T-cell (primary cell): ENCODE results near the gene TMEM132A. TPM values are rescaled to one million over a fixed set of nuclear protein-coding genes. Genes with fewer than 3 reads are reported as not detected.

Source experiments
- ATAC-seq, 4 experiments: fragments of 200-7000 bp in 3 of 4; fragments of 150-1000 bp in 1 of 4; cut with Tn5 transposase; replicated peaks in 1 of 4; 1 replicate in 3 of 4; 2 replicates in 1 of 4; pipeline ENCODE4 v1.10.0; 2021; ENCODE audit warnings: moderate library complexity in 3 of 4, mild to moderate bottlenecking in 2 of 4, moderate number of reproducible peaks in 1 of 4
- CTCF ChIA-PET, 2 donors: fragments of 300-600 bp; sonication (Branson Sonifier 250); formaldehyde crosslinking; loops; one replicate each; lab custom pipeline; 2022; ENCODE audit warnings: antibody characterized with exemption in 2 of 2; lab: Charles Lee
- POLR2A ChIA-PET, 2 donors: fragments of 300-600 bp; sonication (Branson Sonifier 250); formaldehyde crosslinking; loops; one replicate each; lab custom pipeline; 2022; ENCODE audit warnings: antibody characterized with exemption in 2 of 2; lab: Charles Lee
- DNase-seq, 35 experiments: peaks; one replicate each; pipeline versions ENCODE4 v3.0.0 to v3.0.0-alpha.2; 2013 to 2023
- H3K27ac ChIP-seq: one replicate; pipeline ENCODE4 v1.5.1; 2013; ENCODE audit warnings: low read length
- H3K27me3 ChIP-seq, 2 experiments: replicated peaks in 1 of 2; 1 replicate in 1 of 2; 2 replicates in 1 of 2; pipeline versions ENCODE4 v1.6.1 to v1.7.0; 2013; ENCODE audit warnings: low read length in 1 of 2, mixed read lengths in 1 of 2; ENCODE audit not compliant: control insufficient read depth in 2 of 2, insufficient read depth in 2 of 2; ENCODE audit errors: extremely low read depth in 1 of 2
- H3K36me3 ChIP-seq, 2 donors: 1 replicate in 1 of 2; 2 replicates in 1 of 2; pipeline versions ENCODE4 v1.6.1 to v1.7.0; 2013; ENCODE audit warnings: low read length in 1 of 2; ENCODE audit not compliant: control insufficient read depth in 2 of 2, insufficient read depth in 1 of 2; ENCODE audit errors: extremely low read depth in 1 of 2
- H3K4me1 ChIP-seq, 2 experiments: 1 replicate in 1 of 2; 2 replicates in 1 of 2; pipeline versions ENCODE4 v1.6.1 to v1.7.0; 2013; ENCODE audit warnings: low read length in 2 of 2, mixed read lengths in 1 of 2; ENCODE audit not compliant: insufficient read depth in 2 of 2, control insufficient read depth in 1 of 2; ENCODE audit errors: extremely low read depth in 1 of 2
- H3K4me3 ChIP-seq, 2 donors: 1 replicate in 1 of 2; 2 replicates in 1 of 2; pipeline versions ENCODE4 v1.5.1 to v1.7.0; 2013; ENCODE audit warnings: mild to moderate bottlenecking in 2 of 2, low read length in 1 of 2, moderate library complexity in 1 of 2; ENCODE audit not compliant: control insufficient read depth in 1 of 2; ENCODE audit errors: extremely low read depth in 1 of 2
- H3K9me3 ChIP-seq: 2 replicates; pipeline ENCODE4 v1.7.0; 2013
- H3K27ac Mint-ChIP-seq, 2 donors: one replicate each; pipeline ENCODE4 v1.8.0; 2020 to 2021; ENCODE audit warnings: mild to moderate bottlenecking in 2 of 2, mixed read lengths in 2 of 2
- H3K27me3 Mint-ChIP-seq, 2 donors: one replicate each; pipeline ENCODE4 v1.8.0; 2021 to 2022; ENCODE audit warnings: mixed read lengths in 2 of 2
- H3K36me3 Mint-ChIP-seq: one replicate; pipeline ENCODE4 v1.8.0; 2021; ENCODE audit warnings: mixed read lengths
- H3K4me1 Mint-ChIP-seq, 3 donors: one replicate each; pipeline ENCODE4 v1.8.0; 2020 to 2022; ENCODE audit warnings: mixed read lengths in 3 of 3, mild to moderate bottlenecking in 1 of 3
- H3K4me3 Mint-ChIP-seq, 3 donors: one replicate each; pipeline ENCODE4 v1.8.0; 2020 to 2022; ENCODE audit warnings: mild to moderate bottlenecking in 3 of 3, mixed read lengths in 3 of 3, moderate library complexity in 3 of 3
- H3K9me3 Mint-ChIP-seq, 3 donors: one replicate each; pipeline ENCODE4 v1.8.0; 2020 to 2022; ENCODE audit warnings: mixed read lengths in 3 of 3
- WGBS: methylation state at CpG from one replicate; pipeline ENCODE4 v1.1.5; 2013; ENCODE audit warnings: missing lambda C conversion rate; ENCODE audit not compliant: insufficient coverage; 5-methylcytosine and 5-hydroxymethylcytosine counted together
- total RNA-seq, 35 experiments: library from RNA in 6 of 35; stranded (reverse) in 6 of 35; fragments of 120-200 nt in 1 of 35; gene quantifications; one replicate each; pipeline versions ENCODE4 v1.2.1 to v1.2.4 and lab custom pipeline; 2013 to 2026

Gene TMEM132A
- total RNA-seq, 5 donors from 2014 or later (not counting 1 experiment from before 2014, with no cell fraction given): 0.23 to 1.6 (median 1.2) TPM; not detected in 2

DNA sequence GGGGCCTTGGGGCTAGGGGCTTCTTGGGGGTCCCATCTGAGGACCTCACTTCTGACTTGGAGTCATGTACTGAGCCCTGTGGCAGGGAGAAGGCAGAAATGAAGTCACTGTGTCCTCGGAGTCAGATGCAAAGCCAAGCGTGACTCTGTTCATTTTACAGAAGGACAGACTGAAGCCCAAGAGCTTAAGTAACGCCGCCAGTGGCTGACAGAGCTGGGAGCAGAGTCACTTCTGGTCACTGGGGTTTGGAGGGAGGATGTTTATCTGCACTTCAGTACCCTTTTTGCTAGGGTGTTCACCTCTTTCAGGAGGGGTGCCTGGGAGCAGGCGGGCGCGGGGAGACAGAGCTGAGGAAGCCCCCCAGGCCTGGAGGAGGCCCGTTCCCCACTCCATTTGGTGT lies 57.9 kb downstream of the TMEM132A start:
- H3K36me3 Mint-ChIP-seq: peaks cover 43% of the 10 kb centered on the region
- Histone ChIP-seq H3K4me3 (peak overlapping the region in 1 of 2 donors; percentile 28), H3K4me1 (peaks cover 75 to 96% of the 10 kb centered on the region in 2 experiments), H3K27me3 (no peaks in the 10 kb centered on the region), H3K9me3 (no peaks in the 10 kb centered on the region), H3K27ac (peak overlapping the region; percentile 98), H3K36me3 (peaks cover 9 to 34% of the 10 kb centered on the region in 2 donors)
- H3K4me1 Mint-ChIP-seq: peaks cover 92 to 97% (median 95%) of the 10 kb centered on the region in 3 donors
- peak overlapping the region; percentile 95 to 96 for H3K27ac Mint-ChIP-seq
- H3K4me3 Mint-ChIP-seq: peak overlapping the region; percentile 77 to 94 (median 77)
- 23% methylated on average over 7 of the region's 8 CpGs for WGBS
- ATAC-seq (peak in 2 of 4 experiments; percentile 4 to 10), DNase-seq (peak in 7 of 35 experiments; percentile 20 to 54 (median 44))
- no peaks in the 10 kb centered on the region for H3K27me3 Mint-ChIP-seq
- ChIA-PET POLR2A (interaction anchor here (0.9 to 1.2 kb wide), 6 partner anchors 8 to 60 kb away, joined by 3 to 4 read pairs (median 3); partner anchors contain the start of gene CD6 (in 1 of the 2)), CTCF (interaction anchor here (0.5 to 2.3 kb wide), 3 partner anchors 11 to 83 kb away, joined by 3 to 8 read pairs (median 3); partner anchors contain the start of gene CD6 (in 1 of the 2))
- no peaks in the 10 kb centered on the region for H3K9me3 Mint-ChIP-seq

DNA sequence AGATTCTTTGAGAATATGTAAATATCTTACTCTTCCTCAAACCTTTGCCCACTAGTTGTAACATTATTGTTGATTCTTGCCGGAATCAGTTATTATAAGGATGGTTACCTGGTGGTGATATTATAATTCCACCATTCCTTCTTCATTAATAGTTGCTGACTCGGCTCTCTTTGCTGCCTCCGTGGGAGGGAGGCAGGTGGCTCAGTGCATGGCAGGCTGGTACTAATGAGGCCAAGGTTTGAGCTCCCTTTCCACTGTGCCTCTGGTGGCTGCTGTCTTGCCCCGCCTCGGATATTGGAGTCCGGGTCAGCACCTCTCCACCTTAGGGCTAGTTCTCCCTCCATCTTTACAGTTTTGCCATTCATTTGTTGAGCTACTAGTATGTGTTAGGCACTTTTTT lies 59.9 kb downstream of the TMEM132A start:
- ChIA-PET CTCF (interaction anchor here in 1 of 2 donors (1.5 kb wide), 1 partner anchor 58 kb away, joined by 4 read pairs; no protein-coding TSS in a partner anchor), POLR2A (interaction anchor here (0.6 to 1.1 kb wide), 3 partner anchors 15 to 58 kb away, joined by 3 to 4 read pairs (median 3); no protein-coding TSS in a partner anchor)
- Histone ChIP-seq H3K36me3 (peaks cover 9 to 41% of the 10 kb centered on the region in 2 donors), H3K9me3 (no peaks in the 10 kb centered on the region), H3K27ac (peak overlapping the region; percentile 98), H3K4me3 (peak overlapping the region; percentile 19 to 29), H3K27me3 (no peaks in the 10 kb centered on the region), H3K4me1 (peaks cover 75 to 96% of the 10 kb centered on the region in 2 experiments)
- WGBS: no CpG with 5 or more reads among the region's 6 CpGs
- no peak for ATAC-seq
- Mint-ChIP-seq H3K36me3 (peaks cover 42% of the 10 kb centered on the region), H3K4me3 (peak overlapping the region; percentile 77 to 94 (median 77)), H3K27me3 (no peaks in the 10 kb centered on the region), H3K9me3 (no peaks in the 10 kb centered on the region), H3K27ac (peak overlapping the region; percentile 95 to 96), H3K4me1 (peaks cover 92 to 97% (median 95%) of the 10 kb centered on the region in 3 donors)
- DNase-seq: no peak

- Mint-ChIP-seq H3K27ac (peak overlapping the region; percentile 95 to 96), H3K4me1 (peaks cover 95 to 97% (median 95%) of the 10 kb centered on the region in 3 donors), H3K4me3 (peak overlapping the region; percentile 77 to 94 (median 77)), H3K9me3 (no peaks in the 10 kb centered on the region), H3K27me3 (no peaks in the 10 kb centered on the region), H3K36me3 (peaks cover 47% of the 10 kb centered on the region)
- Histone ChIP-seq H3K27ac (peak overlapping the region; percentile 98), H3K36me3 (peaks cover 8 to 45% of the 10 kb centered on the region in 2 donors), H3K4me1 (peaks cover 76 to 96% of the 10 kb centered on the region in 2 experiments), H3K27me3 (no peaks in the 10 kb centered on the region), H3K4me3 (peak overlapping the region; percentile 19 to 29), H3K9me3 (no peaks in the 10 kb centered on the region)
- DNase-seq (no peak), ATAC-seq (no peak)
- POLR2A ChIA-PET: interaction anchor here (0.5 to 1.1 kb wide), 6 partner anchors 15 to 98 kb away, joined by 3 to 7 read pairs (median 4); no protein-coding TSS in a partner anchor
- WGBS: 63% methylated on average over 4 of the region's 4 CpGs
- CTCF ChIA-PET: interaction anchor here (0.6 to 1.5 kb wide), 2 partner anchors 57 to 201 kb away, joined by 3 to 4 read pairs; no protein-coding TSS in a partner anchor
Measured at GRCh38 chr11:60984636-60985035, 60.4 kb downstream of the TMEM132A start.

GRCh38 chr11:60985501-60985900 lies 61.2 kb downstream of the TMEM132A start:
- Histone ChIP-seq H3K9me3 (no peaks in the 10 kb centered on the region), H3K36me3 (peaks cover 3 to 42% of the 10 kb centered on the region in 2 donors), H3K27me3 (no peaks in the 10 kb centered on the region), H3K4me1 (peaks cover 70 to 94% of the 10 kb centered on the region in 2 experiments), H3K27ac (peak overlapping the region; percentile 98), H3K4me3 (peak overlapping the region; percentile 10 to 23)
- Mint-ChIP-seq H3K27ac (peak overlapping the region; percentile 95 to 96), H3K4me1 (peaks cover 91 to 95% (median 93%) of the 10 kb centered on the region in 3 donors), H3K9me3 (no peaks in the 10 kb centered on the region), H3K36me3 (peaks cover 47% of the 10 kb centered on the region), H3K4me3 (peak overlapping the region; percentile 77 to 94 (median 77)), H3K27me3 (no peaks in the 10 kb centered on the region)
- DNase-seq: peak in 1 of 35 experiments; percentile 24
- CTCF ChIA-PET: interaction anchor here in 1 of 2 donors (1.3 to 2.3 kb wide), 4 partner anchors 13 to 71 kb away, joined by 4 to 10 read pairs (median 8); partner anchors contain the start of gene TMEM109
- WGBS: no CpG with 5 or more reads among the region's 2 CpGs
- POLR2A ChIA-PET: interaction anchor here (0.5 to 2.1 kb wide), 6 partner anchors 21 to 134 kb away, joined by 3 to 21 read pairs (median 4); partner anchors contain the start of gene TMEM109 (in 1 of the 2)
- no peak for ATAC-seq

DNA sequence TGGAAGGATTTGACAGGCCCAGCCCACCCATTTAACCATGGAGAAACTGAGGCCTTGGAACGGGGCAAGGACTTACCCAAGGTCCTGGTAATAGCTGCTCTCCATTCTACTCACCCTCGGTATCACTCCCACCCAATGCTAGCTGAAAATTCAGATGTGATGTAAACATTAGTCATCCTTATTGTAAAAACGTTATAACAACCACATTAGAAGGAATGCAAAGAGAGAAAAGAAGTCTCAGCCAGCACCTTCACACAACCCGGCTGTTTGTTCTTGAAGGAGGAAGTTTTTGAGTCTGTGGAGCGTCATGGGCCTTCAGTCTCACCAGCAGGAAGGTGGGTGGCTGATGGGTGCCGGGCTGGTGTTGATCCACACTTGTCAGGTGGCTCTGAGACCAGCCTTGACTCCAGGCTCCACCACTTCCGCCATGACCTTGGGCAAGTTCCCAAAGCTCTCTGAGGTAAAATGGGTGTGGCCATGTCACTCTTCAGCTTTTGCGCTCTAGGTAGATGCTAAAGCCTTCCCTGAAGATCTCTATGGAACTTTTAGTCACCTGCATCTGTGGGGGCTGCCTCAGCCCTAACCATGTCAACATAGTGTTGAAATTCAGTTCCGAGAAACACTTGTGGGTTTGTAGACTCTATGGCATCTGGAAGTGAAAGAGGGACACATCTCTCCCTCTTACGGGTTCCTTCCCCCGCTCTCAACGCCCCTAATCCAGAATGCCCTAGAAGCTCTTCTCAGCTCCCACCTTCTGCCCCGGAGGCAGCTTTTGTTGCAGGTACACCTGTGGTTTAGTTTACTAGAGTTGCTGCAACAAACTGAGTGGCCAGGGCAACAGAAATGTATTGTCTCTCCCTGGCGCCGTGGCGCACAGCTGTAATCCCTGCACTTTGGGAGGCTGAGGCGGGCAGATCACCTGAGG lies 62.0 kb downstream of the TMEM132A start:
- POLR2A ChIA-PET: interaction anchor here (0.5 to 2.1 kb wide), 12 partner anchors 9 to 134 kb away, joined by 3 to 21 read pairs (median 4); partner anchors contain the start of genes CD6 (in 1 of the 2) and TMEM109 (in 1 of the 2)
- no peaks in the 10 kb centered on the region for H3K27me3 ChIP-seq
- CTCF ChIA-PET: interaction anchor here in 1 of 2 donors (0.9 to 2.3 kb wide), 6 partner anchors 9 to 72 kb away, joined by 3 to 10 read pairs (median 6); partner anchors contain the start of gene TMEM109
- peak; percentile 69 to 99 (median 94) for DNase-seq
- Mint-ChIP-seq H3K27ac (peak overlapping the region; percentile 95 to 96), H3K4me3 (peak overlapping the region; percentile 77 to 94 (median 77)), H3K27me3 (no peaks in the 10 kb centered on the region), H3K36me3 (peaks cover 47% of the 10 kb centered on the region), H3K9me3 (no peaks in the 10 kb centered on the region), H3K4me1 (peaks cover 92 to 94% (median 93%) of the 10 kb centered on the region in 3 donors)
- H3K27ac ChIP-seq: peak overlapping the region; percentile 98
- no peaks in the 10 kb centered on the region for H3K9me3 ChIP-seq
- WGBS: 21% methylated on average over 7 of the region's 17 CpGs
- H3K4me1 ChIP-seq: peaks cover 64 to 92% of the 10 kb centered on the region in 2 experiments
- peak; percentile 90 to 91 (median 90) for ATAC-seq
- H3K4me3 ChIP-seq: peak overlapping the region; percentile 36 to 41
- peaks cover 3 to 43% of the 10 kb centered on the region in 2 donors for H3K36me3 ChIP-seq
